BJ (cell line): ENCODE results near the gene IKBKE. TPM values are rescaled to one million over a fixed set of nuclear protein-coding genes. Genes with fewer than 3 reads are reported as not detected.
A peak's percentile ranks its signal among the peaks of the same experiment; 100 is the strongest.

ENCODE experiments used
- CTCF ChIA-PET: fragments of 350-600 bp; formaldehyde crosslinking; extraction: SDS; loops from one replicate; lab custom pipeline; 2021; ENCODE audit warnings: antibody characterized with exemption, inconsistent platforms; lab: Yijun Ruan, JAX
- POLR2A ChIA-PET: fragments of 300-600 bp; sonication (Branson Sonifier 250); formaldehyde crosslinking; extraction: SDS; loops from one replicate; lab custom pipeline; 2021; ENCODE audit warnings: antibody characterized with exemption; lab: Charles Lee
- DNase-seq: peaks from one replicate; pipeline ENCODE4 v3.0.0-alpha.2; 2011; ENCODE audit warnings: low read depth
- H3K27me3 ChIP-seq: 2 replicates; pipeline ENCODE4 v1.6.0; 2011; ENCODE audit warnings: low read length; ENCODE audit not compliant: control insufficient read depth, insufficient read depth
- H3K36me3 ChIP-seq: 2 replicates; pipeline ENCODE4 v1.5.1; 2011; ENCODE audit warnings: low read length; ENCODE audit not compliant: control insufficient read depth, insufficient read depth
- H3K4me3 ChIP-seq: 2 replicates; pipeline ENCODE4 v1.5.1; 2011; ENCODE audit warnings: low read depth, mild to moderate bottlenecking, control low read depth, low read length
- CTCF ChIP-seq: IDR thresholded peaks from 2 replicates; pipeline ENCODE4 v1.5.1; 2011; ENCODE audit warnings: low read depth, mild to moderate bottlenecking, control low read depth, inconsistent platforms, low read length, moderate library complexity; ENCODE audit not compliant: insufficient read depth
- polyA plus RNA-seq: library from polyadenylated mRNA; depleted of rRNA; stranded (reverse); fragments of >200 nt; gene quantifications from 2 replicates; pipeline ENCODE4 v1.2.3, GENCODE V29; 2011

Gene IKBKE
- polyA plus RNA-seq, 1 experiment = 23.0 TPM

DNA sequence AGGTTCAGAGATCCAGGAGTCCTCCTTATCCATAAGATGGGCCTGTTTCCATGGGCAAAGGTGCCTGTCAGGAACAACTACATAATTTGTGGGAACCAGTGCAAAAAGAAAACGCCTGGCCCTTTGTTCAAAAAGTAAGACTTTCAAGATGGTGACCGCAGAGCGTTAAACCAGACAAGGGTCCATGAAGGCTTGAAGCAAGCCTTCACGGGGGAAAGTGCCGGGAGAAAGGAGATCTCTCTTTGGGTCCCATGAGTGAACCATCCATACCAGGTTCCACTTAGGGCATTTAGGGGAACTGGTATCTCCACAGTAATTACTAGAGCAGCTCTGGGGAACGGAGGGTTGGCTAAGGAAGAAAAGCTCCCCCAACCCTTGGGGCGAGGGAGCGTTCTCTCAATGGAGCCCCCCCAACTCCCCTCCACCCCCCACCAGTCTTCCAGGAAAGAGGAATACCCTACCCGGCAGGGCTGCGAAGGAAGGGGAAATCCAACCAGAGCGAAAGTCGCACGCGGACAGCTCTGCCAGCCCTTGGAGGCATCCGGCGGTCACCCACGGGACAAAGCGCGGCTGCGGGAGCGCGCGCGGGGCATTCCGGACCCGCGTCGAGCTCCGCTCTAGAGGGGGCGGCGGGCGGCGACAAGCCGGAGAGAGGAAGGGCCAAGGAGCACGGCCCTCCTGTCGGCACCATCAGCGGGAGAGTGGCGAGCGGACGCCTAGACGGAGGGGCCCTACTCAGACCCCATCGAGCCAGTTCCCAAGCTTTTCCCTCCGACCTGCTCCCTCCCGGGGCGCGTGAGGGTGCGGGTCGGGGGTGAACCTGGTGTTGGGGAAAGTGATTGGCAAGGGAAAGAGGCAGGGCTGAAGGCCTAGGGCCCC, 36.4 kb downstream of the IKBKE start:
- Histone ChIP-seq H3K4me3 (peak overlapping the region; percentile 36), H3K27me3 (peaks cover 6% of the 10 kb centered on the region; the same call in 1 of the 2 replicates), H3K36me3 (no peaks in the 10 kb centered on the region)
- TF ChIP-seq CTCF = no peak
- ChIA-PET CTCF (interaction anchor here (0.6 to 1.8 kb wide), 14 partner anchors 9 to 539 kb away, joined by 3 to 9 read pairs (median 4); partner anchors contain the start of gene EIF2D), POLR2A (interaction anchor here (0.6 kb wide), 1 partner anchor 31 kb away, joined by 4 read pairs; no protein-coding TSS in a partner anchor)
- DNase-seq = no peak

GRCh38 chr1:206507284-206508129, 37.2 kb downstream of the IKBKE start, which contains the start of gene RASSF5:
Gene RASSF5 (plus strand): TSS chr1:206507531. CDS start chr1:206507603, 72 bp downstream.
- TF ChIP-seq CTCF = no peak
- no peak for DNase-seq
- H3K4me3 ChIP-seq = peak within 1 kb of the TSS; percentile 36
- ChIA-PET POLR2A (interaction anchor here (0.6 kb wide), 1 partner anchor 30 kb away, joined by 4 read pairs; no protein-coding TSS in a partner anchor), CTCF (interaction anchor here (0.7 to 1.7 kb wide), 6 partner anchors 8 to 104 kb away, joined by 3 to 8 read pairs (median 4); partner anchors contain the start of gene EIF2D)
- peaks cover 6% of the 10 kb centered on the region; the same call in 1 of the 2 replicates for H3K27me3 ChIP-seq
- H3K36me3 ChIP-seq = no peaks in the 10 kb centered on the region

DNA sequence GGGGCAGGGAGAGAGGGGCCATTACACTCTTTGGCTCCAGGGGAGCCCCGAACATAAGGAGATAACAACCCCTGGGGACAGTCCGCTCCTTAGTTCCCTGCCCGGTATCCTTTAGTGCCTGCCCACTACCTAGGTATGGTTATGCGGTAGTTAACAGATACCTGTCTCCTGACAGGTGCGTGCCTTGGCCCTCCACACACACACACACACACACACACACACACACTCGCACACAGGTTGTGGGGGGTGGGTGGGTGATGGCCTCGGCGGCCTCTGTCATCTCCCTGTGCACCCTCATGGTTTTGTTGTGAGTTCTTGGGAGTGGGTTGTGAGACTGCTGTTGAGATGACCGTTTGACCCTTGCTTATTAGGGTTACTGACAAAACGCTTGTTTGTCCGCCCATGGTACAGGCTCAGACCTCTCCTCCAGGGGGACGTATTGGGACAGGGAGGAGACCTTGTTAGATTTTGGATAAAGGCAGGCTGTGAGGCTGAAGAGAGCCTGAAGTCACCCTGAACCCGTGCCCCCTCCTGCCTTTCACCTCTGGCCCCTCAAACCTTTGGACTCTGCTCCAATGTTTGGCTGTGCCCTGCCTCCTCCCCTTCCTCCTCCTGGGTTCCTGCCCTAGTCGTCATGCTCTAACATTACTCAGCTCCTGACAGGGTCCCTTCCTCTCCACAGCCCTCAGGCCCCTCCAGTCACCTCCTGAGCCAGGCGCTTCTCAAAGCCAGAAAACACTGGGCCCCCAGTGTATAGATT, 38.0 kb downstream of the IKBKE start:
- ChIA-PET POLR2A (no interaction called here), CTCF (interaction anchor here (0.6 to 1.2 kb wide), 5 partner anchors 7 to 90 kb away, joined by 3 to 4 read pairs (median 3); no protein-coding TSS in a partner anchor)
- no peaks in the 10 kb centered on the region for H3K36me3 ChIP-seq
- peaks cover 6% of the 10 kb centered on the region; the same call in 1 of the 2 replicates for H3K27me3 ChIP-seq
- TF ChIP-seq CTCF = no peak
- H3K4me3 ChIP-seq = peak overlapping the region; percentile 36
- DNase-seq = no peak

DNA sequence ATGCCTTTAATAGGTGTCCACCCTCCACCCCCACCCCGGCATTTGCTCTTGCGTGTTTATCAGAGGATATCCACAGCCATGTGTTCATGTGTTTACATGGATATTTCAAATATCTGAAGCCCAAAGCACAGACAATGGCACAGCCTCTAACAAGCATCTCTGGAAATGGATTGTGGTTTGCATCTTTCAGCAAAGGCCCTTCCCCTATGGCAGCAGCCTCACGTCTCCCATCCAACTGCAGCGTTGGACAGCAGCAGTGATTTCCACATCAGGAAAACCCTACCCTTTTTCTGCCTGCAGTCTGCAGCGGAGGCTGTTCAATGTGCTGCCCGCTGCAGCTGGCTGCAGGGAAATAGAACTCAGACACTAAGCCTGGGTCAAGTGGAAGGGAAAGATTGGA, 38.7 kb downstream of the IKBKE start:
- TF ChIP-seq CTCF = no peak
- Histone ChIP-seq H3K27me3 (peaks cover 6% of the 10 kb centered on the region; the same call in 1 of the 2 replicates), H3K36me3 (no peaks in the 10 kb centered on the region), H3K4me3 (no peak overlapping the region)
- ChIA-PET POLR2A (no interaction called here), CTCF (interaction anchor here (0.6 to 1.2 kb wide), 4 partner anchors 9 to 91 kb away, joined by 3 read pairs; no protein-coding TSS in a partner anchor)
- DNase-seq = no peak
